Uterus (tissue), 4 donors: ENCODE data around the gene RARB. TPM values are rescaled to one million over a fixed set of nuclear protein-coding genes. Genes with fewer than 3 reads are reported as not detected.

ENCODE experiments used
- DNase-seq, 2 donors: peaks; one replicate each; pipeline ENCODE4 v3.0.0-alpha.2; 2019 to 2020
- H3K27ac ChIP-seq, 2 donors: fragments of 200-600 bp; sonication (generic); 1 replicate in 1 of 2; 2 replicates in 1 of 2; pipeline ENCODE4 v1.5.1; 2016 to 2018
- H3K27me3 ChIP-seq, 2 donors: fragments of 200-600 bp; sonication (generic); one replicate each; pipeline ENCODE4 v1.5.1; 2018 to 2019; ENCODE audit warnings: control low read depth in 1 of 2
- H3K36me3 ChIP-seq, 2 donors: fragments of 200-600 bp; sonication (generic); one replicate each; pipeline ENCODE4 v1.5.1; 2019; ENCODE audit warnings: control low read depth in 1 of 2
- H3K4me1 ChIP-seq, 2 donors: fragments of 200-600 bp; sonication (generic); one replicate each; pipeline ENCODE4 v1.5.1; 2018 to 2019; ENCODE audit warnings: control low read depth in 1 of 2
- H3K4me3 ChIP-seq, 2 donors: fragments of 200-600 bp; sonication (generic); 1 replicate in 1 of 2; 2 replicates in 1 of 2; pipeline ENCODE4 v1.5.1; 2018 to 2019; ENCODE audit warnings: mild to moderate bottlenecking in 1 of 2
- H3K9me3 ChIP-seq, 2 donors: fragments of 200-600 bp; sonication (generic); one replicate each; pipeline ENCODE4 v1.5.1; 2019; ENCODE audit warnings: control low read depth in 1 of 2
- CTCF ChIP-seq, 4 experiments: fragments of 200-600 bp in 2 of 4; fragments of 450-650 bp in 2 of 4; sonication (generic) in 2 of 4; IDR thresholded peaks; one replicate each; pipeline ENCODE4 v1.5.1; 2016 to 2019; ENCODE audit warnings: antibody characterized with exemption in 4 of 4, mild to moderate bottlenecking in 2 of 4, moderate library complexity in 1 of 4
- POLR2A ChIP-seq, 2 donors: fragments of 450-650 bp; IDR thresholded peaks; one replicate each; pipeline ENCODE4 v1.6.1; 2016; ENCODE audit warnings: antibody characterized with exemption in 2 of 2, mild to moderate bottlenecking in 1 of 2, moderate library complexity in 1 of 2
- intact Hi-C: fragments of 100-400 bp; cut with DNase I; formaldehyde crosslinking; loops from one replicate; pipeline ENCODE4 v1.15.1; 2023; ENCODE audit warnings: low total_unique reads
- total RNA-seq, 4 donors: library from RNA; depleted of rRNA in 3 of 4; stranded (reverse); fragments of >200 nt in 3 of 4; gene quantifications; one replicate each; pipeline versions ENCODE4 v1.1.0 to v1.2.4, GENCODE V29; 2014 to 2023
- donor health status: DM: yes; HTN: yes; CAD: no.

Gene RARB
- total RNA-seq, 4 donors from 2014 or later = 6.7 to 63.0 (median 14.5) TPM

- intact Hi-C loops = no loop called here
- peak; percentile 61 to 68 for DNase-seq
- H3K27ac ChIP-seq = peak overlapping the region in 1 of 2 donors; percentile 83
- H3K4me1 ChIP-seq = peaks cover 0 to 12% of the 10 kb centered on the region in 2 donors
- TF ChIP-seq POLR2A (IDR thresholded peaks at IDR 0.05) (no peak), CTCF (IDR thresholded peaks at IDR 0.05) (no peak)
- H3K27me3 ChIP-seq = no peaks in the 10 kb centered on the region
- H3K4me3 ChIP-seq = no peak overlapping the region
- H3K36me3 ChIP-seq = no peaks in the 10 kb centered on the region
- H3K9me3 ChIP-seq = no peaks in the 10 kb centered on the region
These were observed 41.5 kb downstream of the RARB start for GRCh38 chr3:25469558-25469957.

- Histone ChIP-seq H3K36me3 (no peaks in the 10 kb centered on the region), H3K27me3 (no peaks in the 10 kb centered on the region), H3K4me3 (peak overlapping the region; percentile 14 to 16), H3K27ac (peak overlapping the region in 1 of 2 donors; percentile 83), H3K9me3 (no peaks in the 10 kb centered on the region), H3K4me1 (peaks cover 0 to 12% of the 10 kb centered on the region in 2 donors)
- TF ChIP-seq CTCF (IDR thresholded peaks at IDR 0.05) = no peak
- no peak for TF ChIP-seq POLR2A (IDR thresholded peaks at IDR 0.05)
- DNase-seq = no peak
- intact Hi-C loops = no loop called here
These were observed 43.2 kb downstream of the RARB start for GRCh38 chr3:25471081-25471768.

- H3K27me3 ChIP-seq = no peaks in the 10 kb centered on the region
- H3K36me3 ChIP-seq = no peaks in the 10 kb centered on the region
- intact Hi-C loops = no loop called here
- DNase-seq = no peak
- no peak overlapping the region for H3K4me3 ChIP-seq
- no peaks in the 10 kb centered on the region for H3K9me3 ChIP-seq
- H3K27ac ChIP-seq = peak overlapping the region in 1 of 2 donors; percentile 83
- peaks cover 0 to 12% of the 10 kb centered on the region in 2 donors for H3K4me1 ChIP-seq
- TF ChIP-seq POLR2A (IDR thresholded peaks at IDR 0.05) (no peak), CTCF (IDR thresholded peaks at IDR 0.05) (no peak)
These were observed 44.1 kb downstream of the RARB start for GRCh38 chr3:25472153-25472552.

- H3K4me1 ChIP-seq = peaks cover 0 to 12% of the 10 kb centered on the region in 2 donors
- intact Hi-C loops = no loop called here
- H3K27ac ChIP-seq = peak overlapping the region in 1 of 2 donors; percentile 83
- H3K4me3 ChIP-seq = no peak overlapping the region
- H3K9me3 ChIP-seq = no peaks in the 10 kb centered on the region
- no peaks in the 10 kb centered on the region for H3K27me3 ChIP-seq
- no peaks in the 10 kb centered on the region for H3K36me3 ChIP-seq
- TF ChIP-seq CTCF (IDR thresholded peaks at IDR 0.05) (no peak), POLR2A (IDR thresholded peaks at IDR 0.05) (no peak)
- DNase-seq = no peak
These were observed 44.7 kb downstream of the RARB start for GRCh38 chr3:25472731-25473130.

- Histone ChIP-seq H3K27ac (peak overlapping the region in 1 of 2 donors; percentile 83), H3K9me3 (no peaks in the 10 kb centered on the region), H3K36me3 (no peaks in the 10 kb centered on the region), H3K4me1 (peaks cover 0 to 12% of the 10 kb centered on the region in 2 donors), H3K4me3 (no peak overlapping the region), H3K27me3 (no peaks in the 10 kb centered on the region)
- no peak for DNase-seq
- no peak for TF ChIP-seq POLR2A (IDR thresholded peaks at IDR 0.05)
- TF ChIP-seq CTCF (IDR thresholded peaks at IDR 0.05) = no peak
- intact Hi-C loops = no loop called here
These were observed 45.2 kb downstream of the RARB start for GRCh38 chr3:25473246-25473645.
